Smooth muscle cell of trachea (primary cell): ENCODE data around the gene IL25. TPM values are rescaled to one million over a fixed set of nuclear protein-coding genes. Genes with fewer than 3 reads are reported as not detected.

Source experiments
- total RNA-seq: library from RNA; depleted of rRNA; stranded (reverse); fragments of >200 nt; gene quantifications from 2 replicates; pipeline ENCODE4 v1.2.1, GENCODE V29; 2014

Gene IL25
- not detected in 2 replicates for total RNA-seq

DNA sequence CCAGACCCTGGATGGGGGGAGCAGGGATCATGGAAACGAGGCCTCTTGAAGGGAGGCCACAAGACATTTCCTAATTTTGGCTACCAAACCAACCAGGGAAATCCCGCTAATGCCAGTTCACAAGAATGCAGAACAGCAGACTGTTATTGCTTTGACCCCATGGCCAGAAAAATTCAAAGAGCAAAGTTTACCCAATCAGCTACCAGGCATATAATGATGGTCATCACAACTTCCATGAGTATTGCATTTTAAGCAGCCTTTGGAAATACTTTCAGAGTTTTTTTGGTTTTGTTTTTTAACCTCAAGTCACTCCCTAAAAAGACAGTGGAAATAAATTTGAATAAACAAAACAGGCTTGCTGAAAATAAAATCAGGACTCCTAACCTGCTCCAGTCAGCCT lies at the start of gene IL25:
Gene IL25 (plus strand): TSS at position 301 of the 400 bp plus-strand sequence.

DNA sequence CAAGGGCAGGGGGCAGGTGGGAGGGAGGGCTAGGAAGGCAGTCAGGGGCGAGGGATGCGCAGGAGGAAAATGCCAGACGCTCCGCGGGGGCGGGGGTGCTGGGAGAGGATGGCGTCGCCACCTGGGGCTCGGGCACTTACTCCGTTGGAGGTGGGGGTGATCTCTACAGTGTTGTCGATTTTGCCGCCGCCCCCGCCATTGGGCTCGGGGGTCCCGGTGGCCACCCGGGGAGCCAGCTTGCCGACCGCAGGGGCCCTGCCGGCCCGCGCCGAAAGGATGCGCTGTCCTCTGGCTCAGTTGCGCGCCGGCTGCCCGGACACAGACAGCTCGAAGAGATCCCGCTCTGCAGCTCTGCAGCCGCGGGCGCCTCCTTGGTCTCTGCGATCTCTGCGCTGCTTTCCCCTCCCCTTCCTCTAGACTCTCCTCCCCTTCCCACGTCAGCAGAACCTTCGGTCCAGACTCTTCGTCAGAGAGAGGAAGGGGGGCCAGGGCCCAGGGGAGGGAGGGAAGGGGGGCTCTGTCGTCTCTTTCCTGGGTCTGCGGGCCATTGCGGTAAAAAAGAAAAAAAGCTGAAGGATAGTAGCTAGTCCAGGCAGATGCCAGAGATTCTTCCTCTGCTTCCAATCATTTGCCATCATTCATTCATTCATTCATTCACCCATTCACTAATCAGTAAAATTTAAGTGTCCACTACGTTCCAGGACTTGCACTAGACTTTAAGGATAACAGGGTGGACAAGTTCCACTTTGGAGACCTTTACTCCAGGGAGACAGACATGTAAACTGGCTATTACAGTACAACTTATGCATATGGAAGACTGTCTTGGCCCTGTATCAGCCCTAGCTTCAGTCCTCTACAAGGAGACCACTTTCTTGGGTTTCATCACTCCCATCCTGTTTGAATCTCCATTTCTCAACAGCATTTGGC lies 19.8 kb upstream of the IL25 start, which contains the start of gene SLC22A17:
Gene SLC22A17 (minus strand): TSS at position 382 of the 927 bp plus-strand sequence.

GRCh38 chr14:23365036-23365731 lies 7.4 kb upstream of the IL25 start, which contains the start of gene EFS:
TSS of gene EFS (minus strand) at chr14:23365172. CDS start at chr14:23365025, 147 bp downstream.

DNA sequence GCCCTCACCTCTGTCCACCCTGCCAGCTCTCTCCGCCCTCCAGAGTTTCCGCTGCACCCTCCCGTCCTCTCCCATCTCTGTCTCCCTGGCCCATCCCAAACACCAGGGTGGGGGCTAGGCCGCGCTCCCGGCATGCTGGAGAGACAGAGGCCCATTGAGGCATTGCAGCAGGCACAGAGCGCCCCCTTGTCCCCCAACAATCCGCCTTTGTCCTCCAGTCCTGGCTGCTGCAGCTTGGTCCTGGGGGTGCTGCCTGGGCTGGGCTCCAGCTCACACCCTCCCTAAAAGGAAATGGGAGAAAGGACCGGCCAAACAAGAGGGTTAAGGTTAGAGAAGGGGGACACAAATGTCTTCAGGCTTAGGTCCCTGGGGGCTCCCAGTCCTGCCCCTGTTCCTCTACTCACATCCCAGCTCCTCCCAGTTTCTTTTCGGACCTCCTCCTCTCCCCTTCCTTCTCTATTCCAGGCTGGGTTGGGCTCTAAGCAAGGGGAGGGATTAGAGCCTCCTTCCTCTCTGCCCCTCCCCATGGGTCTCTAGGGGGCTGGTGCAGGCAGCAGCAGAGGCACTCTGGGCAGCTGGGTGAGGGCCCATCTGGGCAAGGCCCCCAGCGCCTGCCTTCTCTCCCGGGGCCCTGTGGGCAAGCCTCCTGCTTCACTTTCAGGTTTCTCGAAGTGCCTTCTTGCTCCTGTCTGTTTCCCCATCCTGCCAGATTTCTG lies 4.0 kb downstream of the IL25 start, which contains the start of gene CMTM5:
Gene CMTM5 (plus strand): TSS at position 565 of the 716 bp plus-strand sequence. CDS start 206 bp downstream, outside the sequence.

DNA sequence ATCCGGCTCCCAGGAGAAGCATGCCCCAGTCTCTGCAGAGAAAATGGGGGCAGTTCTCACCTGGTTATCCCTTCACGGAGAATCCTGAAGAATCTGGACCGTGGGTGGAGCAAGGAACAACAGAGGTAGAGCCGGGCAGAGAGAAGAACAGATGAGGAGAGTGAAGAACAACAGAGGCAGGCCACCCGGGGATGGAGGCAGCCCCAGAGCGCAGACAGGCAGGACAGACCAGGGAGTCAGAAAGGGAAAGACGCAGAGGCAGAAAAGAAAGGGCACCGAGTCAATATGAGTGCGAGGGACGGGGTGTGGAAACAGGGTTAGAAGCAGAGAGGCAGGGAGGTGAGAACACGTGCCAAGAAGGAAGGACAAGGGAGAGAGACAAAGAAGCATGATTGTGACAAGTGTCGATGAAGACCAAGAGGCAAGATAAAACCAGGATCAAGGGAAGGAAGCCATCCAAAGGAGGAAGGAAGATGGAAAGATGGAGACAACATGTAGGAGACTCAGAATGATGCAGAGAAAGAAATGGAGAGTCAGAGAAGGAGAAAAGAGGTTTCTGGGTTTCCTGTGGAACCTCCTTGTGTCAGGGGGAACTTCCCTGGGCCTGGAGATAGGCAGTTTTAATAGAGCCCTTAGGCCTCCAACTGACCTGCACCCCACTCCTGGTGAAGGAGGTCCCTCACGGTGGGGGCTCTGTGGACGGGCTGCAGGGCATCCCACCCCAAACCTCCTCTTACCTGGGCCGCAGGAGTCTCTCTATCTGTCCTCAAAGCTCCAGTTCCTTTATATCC lies 35.1 kb downstream of the IL25 start, which contains the start of gene MYH6:
Gene MYH6 (minus strand): TSS at position 758 of the 791 bp plus-strand sequence. CDS start 1,050 bp downstream, outside the sequence.

Other genes with a start within 250 kb of the IL25 start
- 14.7 and 24.8 TPM in 2 replicates for gene SLC7A8, start 189.1 kb upstream of the IL25 start, total RNA-seq
- not detected in 2 replicates for gene RNF212B, start 134.9 kb upstream of the IL25 start, total RNA-seq
- 4.2 and 8.6 TPM in 2 replicates for gene HOMEZ, start 86.7 kb upstream of the IL25 start, total RNA-seq
- 5.3 and 5.5 TPM in 2 replicates for gene PPP1R3E, start 70.0 kb upstream of the IL25 start, total RNA-seq
- gene BCL2L2, start 66.0 kb upstream of the IL25 start, total RNA-seq, result 20.7 and 21.0 TPM in 2 replicates
- gene PABPN1, start 51.4 kb upstream of the IL25 start, total RNA-seq, result 76.5 and 86.2 TPM in 2 replicates
- 7.4 and 28.0 TPM in 2 replicates for gene SLC22A17, start 19.9 kb upstream of the IL25 start, total RNA-seq
- gene EFS, start 7.6 kb upstream of the IL25 start, total RNA-seq, result 1.7 and 4.8 TPM in 2 replicates
- 0.44 and 0.50 TPM in 2 replicates for gene CMTM5, start 4.2 kb downstream of the IL25 start, total RNA-seq
- gene MYH6, start 35.5 kb downstream of the IL25 start, total RNA-seq, result not detected in 2 replicates
- gene MYH7, start 62.9 kb downstream of the IL25 start, total RNA-seq, result not detected in 2 replicates
- gene NGDN, start 96.9 kb downstream of the IL25 start, total RNA-seq, result 35.1 and 62.0 TPM in 2 replicates
- 0.15 and 0.66 TPM in 2 replicates for gene ZFHX2, start 179.0 kb downstream of the IL25 start, total RNA-seq
- 15.3 and 35.7 TPM in 2 replicates for gene THTPA, start 183.5 kb downstream of the IL25 start, total RNA-seq
- 10.5 and 17.2 TPM in 2 replicates for gene AP1G2, start 195.0 kb downstream of the IL25 start, total RNA-seq
- not detected in 2 replicates for gene JPH4, start 206.0 kb downstream of the IL25 start, total RNA-seq